Activated naive CD8-positive, alpha-beta T cell treated with anti-CD3 and anti-CD28 coated beads for 36 hours (primary cell): ENCODE results near the gene FRS2. TPM values are rescaled to one million over a fixed set of nuclear protein-coding genes. Genes with fewer than 3 reads are reported as not detected.

Source experiments
- DNase-seq: peaks from one replicate; pipeline ENCODE4 v3.0.0; 2021
- H3K27ac Mint-ChIP-seq: one replicate; pipeline ENCODE4 v1.8.0; 2022; ENCODE audit warnings: mild to moderate bottlenecking, moderate library complexity, mixed read lengths
- H3K27me3 Mint-ChIP-seq: one replicate; pipeline ENCODE4 v1.8.0; 2022; ENCODE audit warnings: mild to moderate bottlenecking, mixed read lengths
- H3K36me3 Mint-ChIP-seq: one replicate; pipeline ENCODE4 v1.8.0; 2021; ENCODE audit warnings: mild to moderate bottlenecking, mixed read lengths
- H3K4me1 Mint-ChIP-seq: one replicate; pipeline ENCODE4 v1.8.0; 2021; ENCODE audit warnings: mixed read lengths
- H3K4me3 Mint-ChIP-seq: one replicate; pipeline ENCODE4 v1.8.0; 2022; ENCODE audit warnings: mild to moderate bottlenecking, moderate library complexity, mixed read lengths
- H3K9me3 Mint-ChIP-seq: one replicate; pipeline ENCODE4 v1.8.0; 2022; ENCODE audit warnings: mixed read lengths
- total RNA-seq, 2 experiments: library from RNA; stranded (reverse); gene quantifications; one replicate each; pipeline ENCODE4 v1.2.3, GENCODE V29; 2021

Gene FRS2
- total RNA-seq, 2 experiments from 2014 or later, result 10.0 to 10.9 TPM

GRCh38 chr12:69508091-69508490, 37.9 kb downstream of the FRS2 start:
- H3K36me3 Mint-ChIP-seq, result peaks cover 13% of the 10 kb centered on the region
- H3K27ac Mint-ChIP-seq, result no peak overlapping the region
- H3K4me1 Mint-ChIP-seq, result peaks cover 52% of the 10 kb centered on the region
- H3K27me3 Mint-ChIP-seq, result no peaks in the 10 kb centered on the region
- no peak for DNase-seq
- H3K4me3 Mint-ChIP-seq, result no peak overlapping the region
- no peaks in the 10 kb centered on the region for H3K9me3 Mint-ChIP-seq

GRCh38 chr12:69508621-69509020, 38.4 kb downstream of the FRS2 start:
- Mint-ChIP-seq H3K27me3 (no peaks in the 10 kb centered on the region), H3K36me3 (peaks cover 10% of the 10 kb centered on the region), H3K27ac (no peak overlapping the region), H3K4me3 (no peak overlapping the region), H3K9me3 (no peaks in the 10 kb centered on the region), H3K4me1 (peaks cover 53% of the 10 kb centered on the region)
- DNase-seq, result no peak

- Mint-ChIP-seq H3K9me3 (no peaks in the 10 kb centered on the region), H3K4me1 (peaks cover 58% of the 10 kb centered on the region), H3K36me3 (peaks cover 11% of the 10 kb centered on the region), H3K27me3 (no peaks in the 10 kb centered on the region), H3K27ac (no peak overlapping the region), H3K4me3 (no peak overlapping the region)
- no peak for DNase-seq
These were observed 39.1 kb downstream of the FRS2 start for GRCh38 chr12:69509308-69509736.

DNA sequence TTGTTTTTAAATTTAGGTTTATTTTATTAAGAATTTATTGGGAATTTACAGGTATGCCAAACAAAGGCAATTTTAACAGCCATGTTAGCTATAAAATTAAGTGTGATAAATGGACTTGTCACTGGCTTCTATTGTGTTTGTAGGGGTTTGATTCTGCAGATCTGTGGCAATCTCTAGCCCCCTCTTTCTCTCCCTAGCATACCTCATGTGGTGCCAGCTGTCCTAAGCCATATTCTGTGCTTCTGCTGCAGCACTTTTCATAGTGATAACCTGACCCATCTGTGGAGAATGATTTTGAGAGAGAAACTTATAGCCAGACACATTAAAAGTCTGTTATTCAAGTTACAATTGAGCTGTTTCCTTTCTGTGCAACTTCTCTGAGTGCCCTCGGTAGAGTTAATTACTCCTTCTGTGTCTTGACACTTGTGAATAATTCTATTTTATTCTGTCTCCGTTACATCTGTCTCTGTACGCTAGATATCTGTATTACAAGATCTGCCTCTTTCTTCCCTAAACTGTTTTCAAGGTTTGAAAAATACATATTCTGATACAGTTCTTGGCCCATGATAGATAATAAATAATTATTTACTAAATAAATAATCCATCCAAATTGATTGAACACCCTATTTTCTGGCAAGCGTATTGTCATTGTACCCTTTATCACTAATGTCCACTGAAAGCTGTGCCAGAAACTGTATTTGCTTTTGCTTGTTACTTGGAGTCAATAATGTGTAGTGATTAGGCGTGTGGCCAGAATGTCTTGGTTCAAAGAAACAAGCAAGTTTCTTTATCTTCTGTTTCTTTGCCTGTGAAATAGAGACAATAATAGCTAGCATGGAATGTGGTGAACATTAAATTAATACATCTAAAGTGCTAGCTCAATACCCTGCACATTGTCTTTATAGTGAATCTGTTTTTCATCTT, 40.0 kb downstream of the FRS2 start:
- Mint-ChIP-seq H3K4me3 (no peak overlapping the region), H3K4me1 (peaks cover 61% of the 10 kb centered on the region), H3K27ac (no peak overlapping the region), H3K36me3 (peaks cover 14% of the 10 kb centered on the region), H3K9me3 (no peaks in the 10 kb centered on the region), H3K27me3 (no peaks in the 10 kb centered on the region)
- DNase-seq, result no peak

- Mint-ChIP-seq H3K9me3 (no peaks in the 10 kb centered on the region), H3K4me1 (peaks cover 64% of the 10 kb centered on the region), H3K27me3 (no peaks in the 10 kb centered on the region), H3K4me3 (no peak overlapping the region), H3K27ac (no peak overlapping the region), H3K36me3 (peaks cover 14% of the 10 kb centered on the region)
- no peak for DNase-seq
These were observed 40.8 kb downstream of the FRS2 start for GRCh38 chr12:69511016-69511415.

- peaks cover 12% of the 10 kb centered on the region for H3K36me3 Mint-ChIP-seq
- H3K9me3 Mint-ChIP-seq, result no peaks in the 10 kb centered on the region
- peaks cover 61% of the 10 kb centered on the region for H3K4me1 Mint-ChIP-seq
- no peak for DNase-seq
- no peak overlapping the region for H3K4me3 Mint-ChIP-seq
- no peak overlapping the region for H3K27ac Mint-ChIP-seq
- no peaks in the 10 kb centered on the region for H3K27me3 Mint-ChIP-seq
These were observed 41.5 kb downstream of the FRS2 start for GRCh38 chr12:69511469-69512267.

DNA sequence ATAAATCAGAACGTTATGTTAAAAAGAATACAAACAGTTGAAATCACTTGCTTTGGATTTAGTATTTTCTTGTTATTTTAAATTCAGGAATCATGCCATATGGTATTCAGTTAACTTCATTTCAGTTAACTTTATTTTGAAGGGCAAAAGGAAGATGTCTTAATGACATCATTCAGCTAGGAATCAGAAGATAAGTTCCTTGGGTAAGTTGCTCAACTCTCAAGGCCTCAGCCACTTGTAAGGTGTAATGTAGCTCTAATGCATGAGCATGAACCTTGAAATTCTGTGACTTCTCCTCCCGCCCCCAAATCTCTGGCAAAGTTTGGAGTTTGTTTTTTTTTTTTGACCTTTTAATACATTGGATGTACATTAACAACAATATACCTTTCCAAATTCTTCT, 42.6 kb downstream of the FRS2 start:
- Mint-ChIP-seq H3K4me3 (no peak overlapping the region), H3K4me1 (peaks cover 58% of the 10 kb centered on the region), H3K27ac (no peak overlapping the region), H3K27me3 (no peaks in the 10 kb centered on the region), H3K36me3 (peaks cover 8% of the 10 kb centered on the region), H3K9me3 (no peaks in the 10 kb centered on the region)
- DNase-seq, result no peak

- Mint-ChIP-seq H3K27me3 (no peaks in the 10 kb centered on the region), H3K9me3 (no peaks in the 10 kb centered on the region), H3K27ac (no peak overlapping the region), H3K4me3 (no peak overlapping the region), H3K36me3 (peaks cover 8% of the 10 kb centered on the region), H3K4me1 (peaks cover 60% of the 10 kb centered on the region)
- no peak for DNase-seq
These were observed 43.1 kb downstream of the FRS2 start for GRCh38 chr12:69513297-69513696.

DNA sequence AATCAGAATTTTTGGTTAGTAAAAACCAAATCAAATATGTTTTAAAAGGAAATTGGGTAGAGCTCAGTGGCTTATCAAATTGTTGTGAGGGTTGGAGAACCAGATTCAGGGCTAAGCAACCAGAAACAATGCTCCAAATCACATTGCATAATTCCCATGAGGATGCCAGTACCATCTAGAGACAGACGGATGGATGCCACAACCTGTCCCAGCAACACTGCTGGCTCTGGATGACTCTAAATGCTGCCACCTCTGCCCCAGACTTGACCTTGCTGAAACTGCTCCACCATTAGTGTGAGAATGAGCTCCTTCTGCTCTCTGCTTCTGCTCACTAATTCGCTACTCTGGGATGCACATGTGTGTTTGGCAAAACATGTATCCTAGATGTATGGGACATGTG, 43.9 kb downstream of the FRS2 start:
- Mint-ChIP-seq H3K4me1 (peaks cover 56% of the 10 kb centered on the region), H3K27ac (no peak overlapping the region), H3K36me3 (peaks cover 7% of the 10 kb centered on the region), H3K9me3 (no peaks in the 10 kb centered on the region), H3K27me3 (no peaks in the 10 kb centered on the region), H3K4me3 (no peak overlapping the region)
- no peak for DNase-seq

GRCh38 chr12:69514845-69515244, 44.7 kb downstream of the FRS2 start:
- DNase-seq, result no peak
- H3K9me3 Mint-ChIP-seq, result peaks cover under 1% of the 10 kb centered on the region
- no peak overlapping the region for H3K4me3 Mint-ChIP-seq
- H3K4me1 Mint-ChIP-seq, result peaks cover 50% of the 10 kb centered on the region
- H3K36me3 Mint-ChIP-seq, result peaks cover 14% of the 10 kb centered on the region
- H3K27me3 Mint-ChIP-seq, result no peaks in the 10 kb centered on the region
- H3K27ac Mint-ChIP-seq, result no peak overlapping the region

DNA sequence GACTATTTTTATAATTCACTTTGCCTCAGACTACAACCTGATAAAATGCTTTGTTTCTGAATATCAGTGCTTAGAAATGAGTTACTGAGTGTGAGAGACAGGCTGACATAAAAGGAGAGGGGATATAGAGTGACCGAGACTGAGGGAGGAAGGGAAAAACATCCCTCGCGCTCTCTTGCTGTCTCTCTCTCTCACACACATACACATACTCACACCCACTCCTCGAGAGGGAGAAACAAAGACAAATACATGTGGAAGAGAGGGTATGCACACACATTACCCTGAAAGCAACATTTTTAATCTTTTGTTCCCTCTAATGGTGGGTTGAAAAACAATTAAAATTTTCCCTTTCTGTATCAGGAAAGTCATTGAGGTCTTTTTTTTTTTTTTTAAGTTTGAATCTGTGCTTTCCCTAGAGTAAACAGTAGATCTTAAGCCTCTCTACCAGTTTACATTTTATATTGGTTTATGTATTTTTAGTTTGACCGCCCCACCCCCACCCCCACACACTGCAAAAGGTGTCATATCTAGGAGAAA, 45.3 kb downstream of the FRS2 start:
- no peak overlapping the region for H3K27ac Mint-ChIP-seq

GRCh38 chr12:69516950-69517349, 46.8 kb downstream of the FRS2 start:
- no peaks in the 10 kb centered on the region for H3K27me3 Mint-ChIP-seq
- peaks cover 29% of the 10 kb centered on the region for H3K36me3 Mint-ChIP-seq
- peaks cover 37% of the 10 kb centered on the region for H3K4me1 Mint-ChIP-seq
- peaks cover 15% of the 10 kb centered on the region for H3K9me3 Mint-ChIP-seq
- no peak overlapping the region for H3K27ac Mint-ChIP-seq
- H3K4me3 Mint-ChIP-seq, result no peak overlapping the region
- DNase-seq, result no peak

More for the DNA sequence above, 45.3 kb downstream of the FRS2 start:
- DNase-seq, result no peak
- H3K9me3 Mint-ChIP-seq, result peaks cover 5% of the 10 kb centered on the region
- H3K4me1 Mint-ChIP-seq, result peaks cover 46% of the 10 kb centered on the region
- peaks cover 19% of the 10 kb centered on the region for H3K36me3 Mint-ChIP-seq
- no peak overlapping the region for H3K4me3 Mint-ChIP-seq
- no peaks in the 10 kb centered on the region for H3K27me3 Mint-ChIP-seq

DNA sequence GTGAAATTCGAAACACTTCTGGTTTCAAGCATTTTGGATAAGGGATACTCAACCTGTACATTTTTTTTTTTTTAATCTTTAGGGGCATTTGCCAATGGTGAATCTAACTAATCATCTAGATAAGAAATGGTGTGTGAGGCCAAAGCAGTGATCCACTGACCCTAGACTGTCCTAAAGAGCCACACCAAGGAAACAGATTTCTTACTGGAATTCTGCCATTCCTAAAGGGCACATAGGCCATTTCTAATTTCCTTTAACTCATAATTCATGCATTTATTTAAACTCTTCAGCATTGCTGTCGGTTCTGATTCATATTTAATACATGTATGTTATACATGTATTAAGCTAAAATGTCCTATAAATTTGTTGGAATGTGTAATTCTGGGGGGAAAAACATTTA, 47.2 kb downstream of the FRS2 start:
- Mint-ChIP-seq H3K9me3 (peaks cover 19% of the 10 kb centered on the region), H3K4me1 (peaks cover 33% of the 10 kb centered on the region), H3K27me3 (no peaks in the 10 kb centered on the region), H3K4me3 (no peak overlapping the region), H3K36me3 (peaks cover 34% of the 10 kb centered on the region), H3K27ac (no peak overlapping the region)
- DNase-seq, result no peak

GRCh38 chr12:69519871-69520270, 49.7 kb downstream of the FRS2 start:
- peaks cover 37% of the 10 kb centered on the region for H3K36me3 Mint-ChIP-seq
- no peak overlapping the region for H3K4me3 Mint-ChIP-seq
- H3K9me3 Mint-ChIP-seq, result peaks cover 30% of the 10 kb centered on the region
- H3K27ac Mint-ChIP-seq, result no peak overlapping the region
- no peaks in the 10 kb centered on the region for H3K27me3 Mint-ChIP-seq
- DNase-seq, result no peak
- H3K4me1 Mint-ChIP-seq, result peaks cover 19% of the 10 kb centered on the region
